HT-29 (cell line): ENCODE data around the gene KLHL33. TPM values are rescaled to one million over a fixed set of nuclear protein-coding genes. Genes with fewer than 3 reads are reported as not detected.
A peak's percentile ranks its signal among the peaks of the same experiment; 100 is the strongest.
"Not testable (repeated sequence)": the region's sequence is repeated elsewhere in the genome, so short reads cannot be mapped to it uniquely, and the experiment has no call there.

Source experiments
- DNase-seq: peaks from one replicate; pipeline ENCODE4 v3.0.0-alpha.2; 2015; ENCODE audit warnings: low spot score
- total RNA-seq: library from RNA; depleted of rRNA; stranded (reverse); fragments of >200 nt; shearing (Covaris generic); gene quantifications from 2 replicates; pipeline ENCODE4 v1.2.3, GENCODE V29; 2014

KLHL33 gene
- total RNA-seq, 1 experiment from 2014 or later = not detected

DNA sequence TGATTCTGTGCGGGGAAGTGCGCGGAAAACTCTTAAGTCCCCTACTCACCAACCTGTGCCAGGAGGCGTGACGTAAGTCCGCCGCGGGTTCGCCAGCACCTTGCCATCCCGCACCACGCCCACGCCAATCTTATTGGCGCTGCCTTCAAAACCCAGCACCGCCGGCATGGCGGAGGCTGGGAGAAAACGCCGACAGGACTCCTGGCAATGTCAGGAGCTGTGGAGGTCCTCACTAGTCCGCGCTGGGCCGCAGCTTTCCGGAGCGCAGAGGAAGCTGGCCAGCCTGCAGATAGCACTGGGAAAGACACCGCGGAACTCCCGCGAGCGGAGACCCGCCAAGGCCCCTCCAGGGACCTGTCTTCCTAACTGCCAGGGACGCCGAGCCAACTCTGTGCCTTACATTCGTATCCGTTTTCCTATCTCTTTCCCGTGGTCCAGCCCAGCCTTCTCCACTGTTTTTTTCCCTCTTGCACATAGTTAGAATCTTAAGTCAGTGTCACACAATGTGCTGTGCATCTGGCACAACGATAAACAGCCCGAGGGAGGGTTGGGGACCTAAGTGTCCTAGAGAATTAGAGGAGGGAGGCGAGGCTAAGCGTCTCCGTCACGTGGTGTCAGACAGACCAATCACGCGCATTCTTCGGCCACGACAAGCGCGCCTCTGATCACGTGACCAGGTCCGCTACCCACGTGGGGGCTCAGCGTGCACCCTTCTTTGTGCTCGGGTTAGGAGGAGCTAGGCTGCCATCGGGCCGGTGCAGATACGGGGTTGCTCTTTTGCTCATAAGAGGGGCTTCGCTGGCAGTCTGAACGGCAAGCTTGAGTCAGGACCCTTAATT lies 18.8 kb upstream of the KLHL33 start, which contains the start of the genes APEX1 and OSGEP:
Gene APEX1, plus strand, starts transcription at position 711 of the 839 bp plus-strand sequence. CDS start 420 bp downstream, outside the sequence.
Gene OSGEP, minus strand, starts transcription at position 297 of the 839 bp plus-strand sequence. Its CDS starts 129 bp downstream, at position 168.
- DNase-seq = peak; percentile 96

DNA sequence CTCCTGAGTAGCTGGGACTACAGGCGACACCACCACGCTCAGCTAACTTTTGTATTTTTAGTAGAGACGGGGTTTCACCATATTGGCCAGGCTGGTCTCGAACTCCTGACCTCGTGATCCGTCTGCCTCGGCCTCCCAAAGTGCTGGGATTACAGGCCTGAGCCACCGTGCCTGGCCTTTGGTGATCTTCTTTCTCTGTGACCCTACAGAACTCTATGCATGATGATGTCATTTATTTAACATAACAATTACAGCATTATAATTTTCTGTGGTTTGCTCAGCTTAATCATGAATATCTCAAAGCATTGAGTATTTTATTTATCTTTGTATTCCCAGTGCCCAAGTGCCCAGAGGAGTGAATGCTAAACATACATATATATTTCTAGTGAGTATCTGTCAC lies 16.9 kb upstream of the KLHL33 start:
- not testable (repeated sequence) for DNase-seq

DNA sequence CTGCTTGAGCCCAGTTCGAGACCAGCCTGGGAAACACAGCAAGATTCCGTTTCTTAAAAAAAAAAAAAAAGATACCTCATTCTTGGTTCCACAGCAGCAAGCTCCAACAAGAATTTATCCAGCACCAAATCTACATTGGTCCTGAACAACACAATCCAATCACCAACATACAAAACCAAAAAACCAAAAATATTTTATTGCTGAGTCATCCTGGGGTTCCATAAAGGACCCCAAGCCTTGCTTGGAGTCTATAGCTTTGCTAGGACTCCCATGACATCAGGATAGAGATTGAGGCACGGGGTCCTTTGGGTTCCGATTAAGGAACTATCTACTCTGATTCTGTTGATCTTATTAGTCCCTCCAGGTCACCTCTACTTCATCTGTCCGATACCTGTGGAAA lies 10.9 kb upstream of the KLHL33 start:
- DNase-seq = no peak

DNA sequence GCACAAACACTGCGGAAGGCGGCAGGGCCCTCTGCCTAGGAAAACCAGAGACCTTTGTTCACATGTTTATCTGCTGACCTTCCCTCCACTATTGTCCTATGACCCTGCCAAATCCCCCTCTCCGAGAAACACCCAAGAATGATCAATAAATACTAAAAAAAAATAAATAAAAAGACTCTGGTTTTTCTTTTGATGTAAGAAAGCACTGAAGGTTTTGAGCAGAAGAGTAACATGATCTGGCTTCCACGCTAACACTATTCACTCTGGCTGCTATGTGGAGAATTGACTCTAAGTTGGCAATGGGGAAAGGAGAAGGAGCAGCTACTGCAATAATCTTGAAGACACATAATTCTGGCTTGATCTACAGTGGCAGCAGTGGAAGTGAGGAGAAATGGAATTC lies 7.7 kb upstream of the KLHL33 start:
- not testable (repeated sequence) for DNase-seq

DNA sequence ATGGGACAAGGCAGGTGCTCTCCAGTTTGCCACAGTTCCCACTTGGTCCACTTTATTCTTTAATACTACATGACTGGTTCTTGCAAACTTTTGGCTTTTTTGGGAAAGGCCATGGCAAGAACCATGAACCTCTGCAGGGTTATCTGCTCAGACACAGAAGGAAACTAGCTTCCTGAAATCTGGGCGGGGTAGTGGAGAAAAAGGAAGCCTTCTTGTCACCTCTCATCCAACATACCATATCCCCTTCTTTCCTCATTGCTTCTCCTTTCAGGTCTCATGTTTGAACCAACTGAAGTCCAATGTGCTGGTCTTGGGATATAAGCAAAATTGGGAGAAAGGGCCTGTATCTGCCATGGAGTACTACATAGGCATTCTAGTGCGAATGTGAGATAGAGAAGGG lies 5.5 kb upstream of the KLHL33 start:
- DNase-seq = no peak

DNA sequence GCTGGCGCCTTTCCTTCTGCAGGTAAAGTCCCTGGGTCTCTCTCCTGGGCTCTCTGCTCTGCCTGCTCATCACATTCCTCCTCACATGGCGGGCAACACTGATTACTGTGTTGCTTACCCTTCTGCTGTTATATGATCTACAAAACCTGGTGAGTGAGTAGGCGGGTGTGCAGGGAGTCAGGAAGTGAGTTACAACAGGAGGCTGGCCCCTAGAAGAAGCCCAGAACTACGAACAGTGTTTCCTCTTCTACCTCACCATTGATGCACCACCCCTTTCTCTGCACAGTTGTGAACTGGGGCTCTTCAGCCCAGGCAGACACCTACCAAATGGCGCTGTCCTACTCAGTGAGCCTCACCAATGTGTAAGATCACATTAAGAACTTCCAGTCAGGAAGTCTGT lies 4.9 kb upstream of the KLHL33 start:
- no peak for DNase-seq

DNA sequence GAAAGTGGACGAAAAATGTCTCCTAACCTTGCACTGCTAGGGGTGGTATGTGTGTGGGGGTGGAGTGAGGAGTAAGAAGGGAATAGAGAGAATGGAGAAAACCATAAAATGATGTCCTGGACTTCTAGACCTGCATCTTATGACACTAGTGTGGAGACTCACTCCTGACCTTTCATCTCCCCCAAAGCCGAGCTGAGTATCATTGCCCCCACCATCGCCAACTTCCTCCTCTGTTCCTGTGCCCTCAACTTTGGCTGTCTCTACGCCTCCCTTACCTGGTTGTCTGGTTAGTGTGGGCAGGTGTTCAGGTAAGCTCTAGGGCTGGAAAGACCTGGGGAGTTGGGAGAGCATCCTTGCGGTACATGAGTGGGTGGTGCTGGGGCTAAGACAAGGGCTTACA lies 4.5 kb upstream of the KLHL33 start:
- DNase-seq = no peak

DNA sequence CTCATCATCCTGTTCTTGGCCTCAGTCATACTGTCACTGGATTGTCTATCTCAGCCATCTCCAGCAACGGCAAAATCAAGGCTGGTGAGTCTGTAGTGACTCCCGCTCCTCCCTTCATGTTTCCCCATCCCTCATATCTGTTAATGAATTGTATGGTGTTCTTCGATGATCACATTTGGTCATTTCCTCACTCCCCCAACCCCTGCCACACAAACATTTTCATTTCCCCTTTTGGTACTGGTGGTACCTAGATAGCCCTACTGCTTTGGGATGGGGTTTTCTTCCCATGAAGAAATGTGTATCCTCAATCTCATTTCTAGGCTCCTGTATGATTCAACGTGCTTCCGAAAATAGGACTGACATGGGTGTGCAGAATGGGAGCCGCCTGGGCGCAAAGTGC lies 2.7 kb upstream of the KLHL33 start:
- no peak for DNase-seq

DNA sequence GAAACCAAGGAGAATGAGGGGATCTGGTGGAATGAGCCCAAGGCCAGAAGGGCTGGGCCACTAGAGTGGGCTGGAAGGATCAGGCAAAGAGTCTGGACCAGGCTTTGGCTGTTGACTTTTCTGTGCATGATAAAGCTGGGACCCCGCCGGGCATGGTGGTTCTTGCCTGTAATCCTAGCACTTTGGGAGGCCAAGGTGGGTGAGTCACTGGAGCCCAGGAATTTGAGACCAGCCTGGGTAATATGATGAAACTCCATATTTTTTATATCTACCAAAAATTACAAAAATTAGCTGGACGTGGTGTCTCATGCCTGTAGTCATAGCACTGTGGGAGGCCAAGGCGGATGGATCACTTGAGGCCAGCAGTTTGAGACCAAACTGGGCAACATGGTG lies 393 bp upstream of the KLHL33 start:
- DNase-seq = no peak

DNA sequence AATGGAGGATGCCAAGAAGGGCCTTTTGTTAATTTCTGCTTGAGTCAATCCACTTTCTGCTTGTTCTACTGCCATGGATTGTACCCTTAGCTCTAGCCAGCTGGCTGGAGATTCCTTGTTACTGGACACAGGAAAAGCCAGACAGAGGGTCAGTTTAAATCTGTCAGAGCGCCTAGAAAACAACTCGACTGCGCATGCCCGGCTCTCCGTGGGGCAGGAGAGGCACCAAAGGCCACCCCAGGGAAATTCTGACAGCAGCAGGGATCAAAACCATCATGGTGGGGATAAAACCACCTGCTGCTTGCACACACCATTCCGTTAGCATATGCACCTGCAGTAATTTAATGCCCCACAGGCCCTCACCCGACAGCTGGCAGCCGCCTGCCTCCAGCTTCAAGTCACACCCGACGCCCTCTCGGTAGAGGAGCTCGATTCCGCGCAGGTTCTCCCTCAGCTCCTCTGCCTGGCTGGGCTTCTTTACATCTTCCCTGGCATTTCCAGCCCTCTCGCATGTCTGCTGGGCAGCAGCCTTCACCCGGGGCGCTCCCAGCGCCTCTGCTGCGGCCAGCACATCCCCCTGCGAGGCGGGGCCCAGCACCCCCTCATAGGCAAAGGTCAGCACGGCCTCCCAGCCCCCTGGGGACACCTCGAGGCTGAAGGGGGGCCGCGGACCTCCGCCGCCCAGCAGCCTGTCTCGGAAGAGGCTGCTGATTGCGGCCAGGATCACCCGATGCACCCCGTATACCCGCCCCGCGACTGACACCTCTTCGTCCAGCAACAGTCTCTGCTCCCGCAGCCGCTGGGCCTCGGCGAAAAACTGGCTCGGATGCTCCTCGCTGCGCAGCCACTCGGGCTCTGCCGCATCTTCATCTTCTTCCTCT lies 1.0 kb downstream of the KLHL33 start:
- DNase-seq = no peak

DNA sequence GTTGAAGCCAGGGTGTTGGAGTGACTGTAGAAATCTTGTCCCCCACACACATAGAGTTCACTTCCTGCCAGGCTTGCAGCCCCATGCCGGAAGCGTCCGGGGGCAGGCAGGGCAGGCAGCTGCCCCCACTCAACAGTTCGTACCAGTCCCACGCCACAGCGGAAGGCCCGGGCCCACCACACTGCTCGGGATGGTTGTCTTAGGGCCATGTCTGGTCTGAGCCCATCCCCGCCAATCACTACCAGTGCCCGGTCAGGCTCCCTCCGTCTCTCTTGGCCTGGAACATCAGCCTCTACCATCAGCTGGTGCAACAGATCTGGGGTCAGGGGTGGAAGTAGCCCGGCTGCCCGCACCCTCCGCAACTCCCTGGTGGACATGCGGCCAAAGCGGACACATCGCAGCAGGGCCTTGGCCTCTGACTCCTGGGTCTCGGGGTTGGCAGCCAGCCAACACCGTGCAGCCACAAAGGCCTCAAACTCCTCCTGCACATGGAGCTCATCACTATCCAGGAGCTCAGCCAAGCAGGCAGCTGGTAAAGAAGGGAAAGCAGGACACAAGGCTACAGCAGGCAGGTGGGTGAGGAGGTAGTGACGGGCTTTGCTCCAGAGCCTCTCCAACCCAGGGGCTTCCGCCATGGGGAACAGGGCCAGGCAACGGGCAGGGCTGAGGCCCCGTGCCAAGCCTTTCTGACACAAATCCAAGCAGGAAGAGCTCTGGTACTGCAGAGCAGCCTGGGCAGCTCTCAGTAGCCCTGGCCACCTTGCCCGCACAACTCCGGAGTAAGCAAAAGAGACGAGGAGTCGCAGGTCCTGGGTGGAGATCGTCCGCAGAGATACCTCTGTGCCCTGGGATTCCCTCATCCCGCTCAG lies 5.9 kb downstream of the KLHL33 start:
- DNase-seq = no peak

DNA sequence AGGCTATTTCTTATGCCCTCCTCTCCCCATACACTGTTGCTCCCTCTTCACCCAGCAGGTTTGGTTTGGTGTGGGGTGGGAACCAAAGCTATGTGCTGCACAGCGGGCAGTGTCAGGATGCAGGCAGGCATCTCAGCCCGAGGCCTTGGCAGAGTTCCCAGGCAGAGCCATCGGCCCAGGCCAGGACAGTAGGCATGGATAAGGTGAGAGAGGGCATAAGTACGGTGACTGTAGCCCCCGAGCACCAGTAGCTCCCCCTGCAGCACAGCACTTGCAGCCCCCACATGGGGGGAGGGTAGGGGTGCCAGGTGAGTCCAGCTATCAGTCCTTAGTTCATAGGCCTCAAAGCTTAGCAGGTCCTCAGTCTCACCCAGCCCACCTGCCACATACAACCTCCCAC lies 7.2 kb downstream of the KLHL33 start:
- DNase-seq = peak; percentile 23

DNA sequence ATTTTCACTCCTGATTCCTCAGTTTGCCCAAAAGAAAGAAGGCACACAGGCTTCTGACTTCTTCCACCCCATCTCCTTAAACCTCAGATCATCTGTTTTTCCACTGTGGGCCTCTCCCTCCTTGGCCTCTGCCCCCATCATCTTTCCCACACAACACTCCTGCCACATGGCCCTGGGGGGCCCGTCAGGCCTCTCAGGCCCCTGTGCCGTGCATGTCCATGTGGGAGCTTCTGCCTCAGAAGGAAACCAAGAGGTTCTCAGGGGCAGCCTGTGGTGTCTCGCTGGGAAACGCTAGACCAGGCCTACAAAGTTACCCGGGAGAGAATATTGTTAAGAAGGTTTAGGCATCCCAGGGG lies 8.0 kb downstream of the KLHL33 start:
- DNase-seq = no peak

DNA sequence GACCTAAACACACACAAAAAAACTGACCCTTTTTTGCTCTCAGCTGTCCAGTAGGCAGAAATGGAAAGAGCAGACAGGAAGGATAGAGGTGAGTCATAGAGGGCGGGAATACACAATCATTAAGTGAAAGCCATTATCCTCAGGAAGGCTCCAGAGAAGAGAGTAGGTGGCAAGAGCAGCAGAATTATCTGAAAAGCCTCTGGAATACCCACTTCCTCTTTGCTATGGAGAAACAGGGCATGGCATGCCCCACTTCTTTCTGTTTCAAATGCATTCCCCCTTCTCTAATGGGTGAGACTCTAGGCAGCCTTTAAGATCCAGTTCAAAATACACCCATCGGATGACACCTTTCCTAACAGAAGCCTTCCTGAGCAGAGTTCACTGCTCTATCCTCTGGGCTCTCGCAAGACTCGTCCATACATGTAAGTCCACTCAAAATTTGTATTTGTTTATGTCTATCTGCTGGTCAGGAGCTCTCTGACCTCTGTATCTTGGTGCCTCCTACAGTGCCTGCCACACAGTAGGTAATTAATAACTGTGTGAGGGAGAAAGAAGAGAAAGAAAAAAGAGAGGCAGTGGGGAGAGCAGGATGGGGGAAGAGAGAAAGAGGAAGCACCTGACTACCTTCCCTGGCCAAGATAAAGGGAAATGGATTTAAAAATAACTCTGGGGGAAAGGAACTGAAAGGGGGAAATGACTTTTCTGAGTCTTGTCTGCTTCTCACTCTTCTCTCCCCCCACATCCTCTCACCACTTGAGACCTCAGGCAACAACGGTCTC lies 8.5 kb downstream of the KLHL33 start:
- DNase-seq = peak; percentile 61

DNA sequence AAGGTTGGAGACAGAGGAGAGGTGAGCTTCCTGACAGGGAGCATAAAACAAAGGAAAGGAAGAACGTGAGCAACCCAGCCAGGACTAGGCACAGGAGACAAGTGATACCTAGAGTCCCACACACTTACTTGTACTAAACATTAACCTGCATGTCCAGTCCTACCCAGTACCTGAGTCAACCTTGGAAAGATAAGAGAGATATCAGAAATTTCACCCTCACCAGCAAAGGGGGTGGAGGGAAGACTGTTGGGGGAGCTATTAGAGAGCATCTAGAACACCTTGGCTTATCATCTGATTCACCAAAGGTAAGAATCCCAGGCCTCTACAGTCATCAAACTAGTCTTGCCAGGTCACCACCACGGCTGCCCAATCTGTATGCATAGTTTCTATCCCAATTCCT lies 11.1 kb downstream of the KLHL33 start:
- DNase-seq = no peak

DNA sequence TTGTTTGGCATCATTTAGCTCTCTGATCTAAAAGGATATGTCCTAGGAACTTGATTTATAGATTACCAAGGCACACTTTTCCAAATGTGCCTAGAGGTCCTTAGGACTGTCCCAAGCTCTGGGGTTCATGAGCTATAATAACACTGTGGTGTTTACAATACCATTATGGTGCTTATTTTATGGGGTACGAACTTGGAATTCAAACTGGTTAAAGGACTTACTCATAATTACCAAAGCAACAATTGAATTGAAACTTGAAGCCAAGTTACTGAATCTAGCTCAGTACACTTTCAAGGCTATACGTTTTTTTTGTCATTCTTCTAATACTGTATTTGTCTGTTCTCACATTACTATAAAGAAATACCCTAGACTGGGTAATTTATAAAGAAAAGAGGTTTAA lies 13.1 kb downstream of the KLHL33 start:
- no peak for DNase-seq

DNA sequence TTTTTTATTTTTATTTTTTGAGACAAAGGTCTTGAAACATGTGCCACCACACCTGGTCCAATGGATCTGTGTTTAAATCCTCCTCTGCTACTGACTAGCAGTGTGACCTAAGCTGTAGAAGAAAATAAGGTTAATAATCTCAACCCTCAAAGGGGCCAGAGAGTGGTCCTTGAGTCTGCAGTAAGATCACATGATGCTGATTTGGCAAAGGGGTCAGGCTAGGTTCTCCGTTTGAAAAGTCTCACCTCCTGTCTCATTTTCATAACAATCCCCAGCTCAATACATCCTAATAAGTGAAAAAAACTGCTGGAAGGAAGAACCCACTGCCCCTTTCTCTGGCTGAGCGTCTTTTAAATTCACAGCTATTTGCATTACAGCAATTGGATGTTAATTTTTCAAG lies 14.7 kb downstream of the KLHL33 start:
- DNase-seq = no peak

DNA sequence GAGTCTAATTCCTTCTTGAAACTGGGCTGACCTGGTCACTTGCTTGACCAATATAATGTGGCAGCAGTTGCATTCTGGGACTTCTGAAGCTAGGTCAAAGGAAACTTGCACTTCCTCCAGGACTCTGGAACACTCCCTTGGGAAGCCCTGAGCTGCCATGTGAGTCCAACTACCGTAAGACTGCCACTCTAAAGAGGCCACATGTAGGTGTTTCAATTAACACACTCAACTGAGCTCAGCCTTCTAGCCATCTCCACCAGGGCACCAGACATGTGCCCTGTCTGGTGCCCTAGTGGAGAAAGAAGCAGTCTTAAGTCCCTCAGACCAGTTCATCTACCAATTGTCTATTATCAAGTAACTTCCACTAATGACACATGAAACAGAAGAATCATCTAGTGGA lies 16.5 kb downstream of the KLHL33 start:
- DNase-seq = no peak

DNA sequence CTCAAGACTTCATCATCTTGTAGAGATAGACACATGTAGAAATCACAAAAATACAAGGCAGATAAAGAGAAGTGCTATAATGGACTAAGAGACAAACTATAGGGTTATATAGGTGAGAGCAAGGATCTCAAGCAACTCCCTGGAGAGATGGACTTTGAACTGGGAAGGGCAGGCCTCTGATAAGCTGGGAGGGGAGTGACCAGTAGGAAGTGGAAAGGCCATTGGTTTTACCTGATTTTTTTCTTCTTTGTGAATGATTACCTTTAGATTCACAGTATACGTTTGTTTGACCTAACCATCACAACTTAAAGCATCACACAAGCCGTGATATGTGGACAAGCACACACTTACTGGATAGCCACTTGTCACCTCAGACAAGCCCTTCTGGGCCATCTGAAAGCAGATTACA lies 17.5 kb downstream of the KLHL33 start:
- DNase-seq = peak; percentile 70

DNA sequence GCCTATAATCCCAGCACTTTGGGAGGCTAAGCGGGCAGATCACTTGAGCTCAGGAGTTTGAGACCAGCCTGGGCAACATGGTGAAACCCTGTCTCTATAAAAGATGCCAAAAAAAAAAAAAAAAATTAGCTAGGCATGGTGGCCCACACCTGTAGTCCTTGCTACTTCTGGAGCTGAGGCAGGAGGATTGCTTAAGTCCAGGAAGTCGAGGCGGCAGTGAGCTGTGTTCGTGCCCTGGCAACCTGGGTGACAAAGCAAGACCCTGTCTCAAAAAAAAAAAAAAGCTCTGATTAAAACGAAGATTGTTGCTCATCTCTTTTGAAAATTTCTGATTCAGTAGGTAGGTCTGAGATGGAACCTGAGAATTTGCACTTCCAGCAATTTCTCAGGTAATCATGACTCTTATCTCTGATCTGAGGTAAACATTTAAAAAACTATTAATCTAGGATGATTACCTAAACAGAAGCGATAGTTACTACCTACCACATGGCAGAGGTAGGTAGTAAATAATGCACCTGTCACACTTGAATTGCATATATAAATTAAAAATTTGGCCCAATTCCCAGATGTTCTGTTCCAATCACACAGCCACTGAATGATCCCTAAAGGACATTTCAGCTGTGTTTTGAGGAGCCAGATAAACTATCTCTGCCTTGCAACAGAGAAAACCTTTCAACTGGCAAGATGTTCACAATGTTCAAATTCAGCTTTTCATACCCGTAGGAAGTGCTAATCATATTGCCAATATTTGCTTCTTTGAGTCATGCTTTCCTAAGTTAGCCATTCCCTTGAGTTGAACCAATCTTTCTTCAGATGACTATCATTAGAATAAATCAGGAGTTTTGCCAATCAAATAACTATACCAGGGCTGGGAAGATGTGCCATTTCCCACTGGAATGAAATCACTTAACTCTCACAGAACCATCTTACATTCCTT lies 18.4 kb downstream of the KLHL33 start:
- DNase-seq = peak; percentile 46
